Measurements from ENCODE around the gene CADM4.

Gene CADM4

DNA sequence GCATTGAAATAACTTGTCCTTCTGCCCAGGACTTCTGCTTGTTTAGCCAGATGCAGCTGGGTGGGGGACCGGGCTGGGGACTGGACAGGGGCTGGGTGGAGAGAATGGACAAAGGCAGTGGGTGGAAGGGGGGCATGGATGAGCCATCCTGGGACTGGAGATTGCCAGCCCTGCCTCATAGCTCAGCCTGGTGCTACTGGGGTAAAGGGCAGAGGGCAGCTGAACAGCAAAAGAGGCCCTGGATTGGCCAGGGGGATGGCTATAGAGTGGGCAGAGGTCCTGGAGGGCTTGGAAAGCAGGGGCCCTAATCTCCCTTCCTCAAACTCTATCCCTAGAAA is 48.0 kb upstream of the CADM4 start (continued):
- TF ChIP-seq, protein P1, sequence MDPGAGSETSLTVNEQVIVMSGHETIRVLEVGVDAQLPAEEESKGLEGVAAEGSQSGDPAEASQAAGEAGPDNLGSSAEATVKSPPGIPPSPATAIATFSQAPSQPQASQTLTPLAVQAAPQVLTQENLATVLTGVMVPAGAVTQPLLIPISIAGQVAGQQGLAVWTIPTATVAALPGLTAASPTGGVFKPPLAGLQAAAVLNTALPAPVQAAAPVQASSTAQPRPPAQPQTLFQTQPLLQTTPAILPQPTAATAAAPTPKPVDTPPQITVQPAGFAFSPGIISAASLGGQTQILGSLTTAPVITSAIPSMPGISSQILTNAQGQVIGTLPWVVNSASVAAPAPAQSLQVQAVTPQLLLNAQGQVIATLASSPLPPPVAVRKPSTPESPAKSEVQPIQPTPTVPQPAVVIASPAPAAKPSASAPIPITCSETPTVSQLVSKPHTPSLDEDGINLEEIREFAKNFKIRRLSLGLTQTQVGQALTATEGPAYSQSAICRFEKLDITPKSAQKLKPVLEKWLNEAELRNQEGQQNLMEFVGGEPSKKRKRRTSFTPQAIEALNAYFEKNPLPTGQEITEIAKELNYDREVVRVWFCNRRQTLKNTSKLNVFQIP (CRISPR knock-in tag; IDR thresholded peaks at IDR 0.05; ENCODE audit: borderline replicate concordance, low read depth): no peak
- TF ChIP-seq ZNF565 (CRISPR knock-in tag; conservative IDR thresholded peaks at IDR 0.05; ENCODE audit: low read depth) (no peak), OSR1 (CRISPR knock-in tag; IDR thresholded peaks at IDR 0.05) (no peak), BACH2 (CRISPR knock-in tag; IDR thresholded peaks at IDR 0.05; ENCODE audit: borderline replicate concordance) (no peak)
- TF ChIP-seq, protein P2, sequence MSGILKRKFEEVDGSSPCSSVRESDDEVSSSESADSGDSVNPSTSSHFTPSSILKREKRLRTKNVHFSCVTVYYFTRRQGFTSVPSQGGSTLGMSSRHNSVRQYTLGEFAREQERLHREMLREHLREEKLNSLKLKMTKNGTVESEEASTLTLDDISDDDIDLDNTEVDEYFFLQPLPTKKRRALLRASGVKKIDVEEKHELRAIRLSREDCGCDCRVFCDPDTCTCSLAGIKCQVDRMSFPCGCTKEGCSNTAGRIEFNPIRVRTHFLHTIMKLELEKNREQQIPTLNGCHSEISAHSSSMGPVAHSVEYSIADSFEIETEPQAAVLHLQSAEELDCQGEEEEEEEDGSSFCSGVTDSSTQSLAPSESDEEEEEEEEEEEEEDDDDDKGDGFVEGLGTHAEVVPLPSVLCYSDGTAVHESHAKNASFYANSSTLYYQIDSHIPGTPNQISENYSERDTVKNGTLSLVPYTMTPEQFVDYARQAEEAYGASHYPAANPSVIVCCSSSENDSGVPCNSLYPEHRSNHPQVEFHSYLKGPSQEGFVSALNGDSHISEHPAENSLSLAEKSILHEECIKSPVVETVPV (CRISPR knock-in tag; IDR thresholded peaks at IDR 0.05): no peak

DNA sequence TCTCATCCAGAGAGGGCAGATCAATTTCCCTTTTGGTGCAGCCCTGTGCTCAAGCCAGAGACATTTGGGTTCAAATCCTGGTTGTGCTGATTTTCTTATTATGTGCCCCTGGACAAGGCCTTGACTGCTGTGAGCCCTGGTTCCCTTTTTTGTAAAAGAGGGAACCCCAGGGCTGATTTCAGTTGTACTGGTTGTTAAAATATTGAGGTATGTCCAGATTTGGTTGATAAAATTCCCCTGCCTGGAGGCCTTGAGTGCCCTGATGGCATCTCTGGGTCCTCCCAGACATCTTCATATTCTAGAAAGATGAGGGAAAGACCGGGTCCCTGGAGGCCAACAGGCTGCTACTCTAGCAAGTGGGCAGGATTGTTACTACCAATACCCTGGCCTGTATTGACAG is 44.7 kb upstream of the CADM4 start:
- TF ChIP-seq ZNF8 (CRISPR knock-in tag; IDR thresholded peaks at IDR 0.05): no peak
- TF ChIP-seq TOX (CRISPR knock-in tag; IDR thresholded peaks at IDR 0.05; ENCODE audit: borderline replicate concordance): no peak
- no peak for TF ChIP-seq SNAI2 (CRISPR knock-in tag; IDR thresholded peaks at IDR 0.05)
- ATAC-seq: no peak

DNA sequence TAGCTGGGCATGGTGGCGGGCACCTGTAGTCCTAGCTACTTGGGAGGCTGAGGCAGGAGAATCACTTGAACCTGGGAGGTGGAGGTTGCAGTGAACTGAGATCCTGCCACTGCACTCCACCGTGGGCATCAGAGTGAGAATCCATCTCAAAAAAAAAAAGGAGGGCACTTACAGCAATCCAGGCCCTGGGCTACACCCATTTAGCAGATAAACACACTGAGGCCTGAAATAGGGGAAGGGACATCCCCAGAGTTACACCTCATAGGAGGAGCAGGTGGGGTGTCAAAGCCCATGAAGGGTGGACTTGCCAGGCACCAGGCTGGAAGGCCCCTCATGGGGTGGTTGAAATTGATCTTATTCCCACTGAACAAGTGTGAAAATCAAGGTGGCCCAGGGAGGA is 44.3 kb upstream of the CADM4 start:
- TF ChIP-seq ZNF565 (CRISPR knock-in tag; conservative IDR thresholded peaks at IDR 0.05; ENCODE audit: low read depth) (no peak), CSDC2 (CRISPR knock-in tag; IDR thresholded peaks at IDR 0.05) (no peak), OSR1 (CRISPR knock-in tag; IDR thresholded peaks at IDR 0.05) (no peak), TOX (CRISPR knock-in tag; IDR thresholded peaks at IDR 0.05; ENCODE audit: borderline replicate concordance) (no peak), ZNF70 (CRISPR knock-in tag; IDR thresholded peaks at IDR 0.05) (no peak), BACH2 (CRISPR knock-in tag; IDR thresholded peaks at IDR 0.05; ENCODE audit: borderline replicate concordance) (no peak), ZFP3 (CRISPR knock-in tag; IDR thresholded peaks at IDR 0.05) (no peak), PPARA (CRISPR knock-in tag; IDR thresholded peaks at IDR 0.05; ENCODE audit: borderline replicate concordance) (no peak), ESRRG (CRISPR knock-in tag; IDR thresholded peaks at IDR 0.05) (no peak), ARNTL (CRISPR knock-in tag; IDR thresholded peaks at IDR 0.05; ENCODE audit: borderline replicate concordance, low read depth) (no peak), GLIS3 (CRISPR knock-in tag; IDR thresholded peaks at IDR 0.05) (no peak), RARB (CRISPR knock-in tag; IDR thresholded peaks at IDR 0.05) (no peak), ISL1 (CRISPR knock-in tag; IDR thresholded peaks at IDR 0.05) (no peak), ZC3H10 (CRISPR knock-in tag; IDR thresholded peaks at IDR 0.05) (no peak), ZFP30 (CRISPR knock-in tag; IDR thresholded peaks at IDR 0.05) (no peak)
- TF ChIP-seq, protein P3, sequence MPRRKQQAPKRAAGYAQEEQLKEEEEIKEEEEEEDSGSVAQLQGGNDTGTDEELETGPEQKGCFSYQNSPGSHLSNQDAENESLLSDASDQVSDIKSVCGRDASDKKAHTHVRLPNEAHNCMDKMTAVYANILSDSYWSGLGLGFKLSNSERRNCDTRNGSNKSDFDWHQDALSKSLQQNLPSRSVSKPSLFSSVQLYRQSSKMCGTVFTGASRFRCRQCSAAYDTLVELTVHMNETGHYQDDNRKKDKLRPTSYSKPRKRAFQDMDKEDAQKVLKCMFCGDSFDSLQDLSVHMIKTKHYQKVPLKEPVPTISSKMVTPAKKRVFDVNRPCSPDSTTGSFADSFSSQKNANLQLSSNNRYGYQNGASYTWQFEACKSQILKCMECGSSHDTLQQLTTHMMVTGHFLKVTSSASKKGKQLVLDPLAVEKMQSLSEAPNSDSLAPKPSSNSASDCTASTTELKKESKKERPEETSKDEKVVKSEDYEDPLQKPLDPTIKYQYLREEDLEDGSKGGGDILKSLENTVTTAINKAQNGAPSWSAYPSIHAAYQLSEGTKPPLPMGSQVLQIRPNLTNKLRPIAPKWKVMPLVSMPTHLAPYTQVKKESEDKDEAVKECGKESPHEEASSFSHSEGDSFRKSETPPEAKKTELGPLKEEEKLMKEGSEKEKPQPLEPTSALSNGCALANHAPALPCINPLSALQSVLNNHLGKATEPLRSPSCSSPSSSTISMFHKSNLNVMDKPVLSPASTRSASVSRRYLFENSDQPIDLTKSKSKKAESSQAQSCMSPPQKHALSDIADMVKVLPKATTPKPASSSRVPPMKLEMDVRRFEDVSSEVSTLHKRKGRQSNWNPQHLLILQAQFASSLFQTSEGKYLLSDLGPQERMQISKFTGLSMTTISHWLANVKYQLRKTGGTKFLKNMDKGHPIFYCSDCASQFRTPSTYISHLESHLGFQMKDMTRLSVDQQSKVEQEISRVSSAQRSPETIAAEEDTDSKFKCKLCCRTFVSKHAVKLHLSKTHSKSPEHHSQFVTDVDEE (CRISPR knock-in tag; IDR thresholded peaks at IDR 0.05): no peak
- TF ChIP-seq, protein P4, sequence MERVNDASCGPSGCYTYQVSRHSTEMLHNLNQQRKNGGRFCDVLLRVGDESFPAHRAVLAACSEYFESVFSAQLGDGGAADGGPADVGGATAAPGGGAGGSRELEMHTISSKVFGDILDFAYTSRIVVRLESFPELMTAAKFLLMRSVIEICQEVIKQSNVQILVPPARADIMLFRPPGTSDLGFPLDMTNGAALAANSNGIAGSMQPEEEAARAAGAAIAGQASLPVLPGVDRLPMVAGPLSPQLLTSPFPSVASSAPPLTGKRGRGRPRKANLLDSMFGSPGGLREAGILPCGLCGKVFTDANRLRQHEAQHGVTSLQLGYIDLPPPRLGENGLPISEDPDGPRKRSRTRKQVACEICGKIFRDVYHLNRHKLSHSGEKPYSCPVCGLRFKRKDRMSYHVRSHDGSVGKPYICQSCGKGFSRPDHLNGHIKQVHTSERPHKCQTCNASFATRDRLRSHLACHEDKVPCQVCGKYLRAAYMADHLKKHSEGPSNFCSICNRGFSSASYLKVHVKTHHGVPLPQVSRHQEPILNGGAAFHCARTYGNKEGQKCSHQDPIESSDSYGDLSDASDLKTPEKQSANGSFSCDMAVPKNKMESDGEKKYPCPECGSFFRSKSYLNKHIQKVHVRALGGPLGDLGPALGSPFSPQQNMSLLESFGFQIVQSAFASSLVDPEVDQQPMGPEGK (CRISPR knock-in tag; IDR thresholded peaks at IDR 0.05; ENCODE audit: borderline replicate concordance): no peak
- TF ChIP-seq, protein P5, sequence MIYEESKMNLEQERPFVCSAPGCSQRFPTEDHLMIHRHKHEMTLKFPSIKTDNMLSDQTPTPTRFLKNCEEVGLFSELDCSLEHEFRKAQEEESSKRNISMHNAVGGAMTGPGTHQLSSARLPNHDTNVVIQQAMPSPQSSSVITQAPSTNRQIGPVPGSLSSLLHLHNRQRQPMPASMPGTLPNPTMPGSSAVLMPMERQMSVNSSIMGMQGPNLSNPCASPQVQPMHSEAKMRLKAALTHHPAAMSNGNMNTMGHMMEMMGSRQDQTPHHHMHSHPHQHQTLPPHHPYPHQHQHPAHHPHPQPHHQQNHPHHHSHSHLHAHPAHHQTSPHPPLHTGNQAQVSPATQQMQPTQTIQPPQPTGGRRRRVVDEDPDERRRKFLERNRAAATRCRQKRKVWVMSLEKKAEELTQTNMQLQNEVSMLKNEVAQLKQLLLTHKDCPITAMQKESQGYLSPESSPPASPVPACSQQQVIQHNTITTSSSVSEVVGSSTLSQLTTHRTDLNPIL (CRISPR knock-in tag; IDR thresholded peaks at IDR 0.05; ENCODE audit: low read depth): no peak
- TF ChIP-seq, protein P2 (CRISPR knock-in tag; IDR thresholded peaks at IDR 0.05): no peak
- ATAC-seq: no peak
